ENCODE measurements around the gene STX3.
"Not testable (repeated sequence)": the region's sequence is repeated elsewhere in the genome, so short reads cannot be mapped to it uniquely, and the experiment has no call there.

Gene STX3

DNA sequence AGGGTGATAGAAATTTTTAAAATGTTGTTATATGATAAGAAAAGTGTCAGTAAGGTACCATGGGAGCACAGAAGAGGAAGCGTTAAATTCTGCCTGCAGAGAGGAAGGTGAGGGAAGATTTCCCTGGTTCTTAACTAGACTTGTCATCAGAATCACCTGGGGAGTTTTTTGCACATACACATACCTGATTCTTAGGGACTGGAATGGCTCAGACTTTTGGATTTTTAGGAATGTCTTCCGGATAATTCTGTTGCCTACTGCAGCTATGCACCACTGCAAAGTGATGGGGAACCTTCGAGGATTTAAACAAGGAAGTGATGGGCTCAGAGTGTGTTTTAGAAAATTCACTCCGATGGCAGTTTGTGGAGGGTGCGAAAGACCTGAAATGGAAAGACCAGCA, 21.9 kb downstream of the STX3 start:
- Mint-ChIP-seq H3K27me3 (ENCODE audit: low read depth, poor library complexity) (no peaks in the 10 kb centered on the region), H3K36me3 (ENCODE audit: low read depth) (peaks cover 25% of the 10 kb centered on the region), H3K9me3 (no peaks in the 10 kb centered on the region), H3K4me1 (peaks cover 5% of the 10 kb centered on the region), H3K27ac (no peak overlapping the region), H3K4me3 (no peak overlapping the region)
- no peak for DNase-seq
- TF ChIP-seq, protein P1, sequence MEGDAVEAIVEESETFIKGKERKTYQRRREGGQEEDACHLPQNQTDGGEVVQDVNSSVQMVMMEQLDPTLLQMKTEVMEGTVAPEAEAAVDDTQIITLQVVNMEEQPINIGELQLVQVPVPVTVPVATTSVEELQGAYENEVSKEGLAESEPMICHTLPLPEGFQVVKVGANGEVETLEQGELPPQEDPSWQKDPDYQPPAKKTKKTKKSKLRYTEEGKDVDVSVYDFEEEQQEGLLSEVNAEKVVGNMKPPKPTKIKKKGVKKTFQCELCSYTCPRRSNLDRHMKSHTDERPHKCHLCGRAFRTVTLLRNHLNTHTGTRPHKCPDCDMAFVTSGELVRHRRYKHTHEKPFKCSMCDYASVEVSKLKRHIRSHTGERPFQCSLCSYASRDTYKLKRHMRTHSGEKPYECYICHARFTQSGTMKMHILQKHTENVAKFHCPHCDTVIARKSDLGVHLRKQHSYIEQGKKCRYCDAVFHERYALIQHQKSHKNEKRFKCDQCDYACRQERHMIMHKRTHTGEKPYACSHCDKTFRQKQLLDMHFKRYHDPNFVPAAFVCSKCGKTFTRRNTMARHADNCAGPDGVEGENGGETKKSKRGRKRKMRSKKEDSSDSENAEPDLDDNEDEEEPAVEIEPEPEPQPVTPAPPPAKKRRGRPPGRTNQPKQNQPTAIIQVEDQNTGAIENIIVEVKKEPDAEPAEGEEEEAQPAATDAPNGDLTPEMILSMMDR (IDR thresholded peaks at IDR 0.05): no peak

DNA sequence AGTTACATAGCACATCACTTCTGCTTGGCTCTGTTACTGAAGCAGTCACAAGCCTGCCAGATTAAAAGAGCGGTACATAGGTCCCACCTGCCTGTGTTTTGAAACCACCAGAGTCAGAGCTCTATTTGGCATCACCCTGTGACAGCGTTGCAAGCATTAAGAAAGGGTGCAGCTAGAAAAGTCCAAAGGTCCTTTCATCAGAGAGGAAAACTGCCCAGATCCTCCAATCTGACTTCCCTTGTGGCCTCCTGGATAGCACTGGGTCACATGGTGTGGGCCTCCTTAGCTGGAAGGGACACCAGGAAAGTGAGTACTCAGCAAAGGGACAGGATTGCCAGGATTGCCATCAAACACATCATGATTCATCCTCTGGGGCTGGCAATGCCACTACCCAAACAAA, 22.9 kb downstream of the STX3 start:
- no peaks in the 10 kb centered on the region for H3K9me3 Mint-ChIP-seq
- H3K27me3 Mint-ChIP-seq (ENCODE audit: low read depth, poor library complexity): no peaks in the 10 kb centered on the region
- TF ChIP-seq, protein P1 (IDR thresholded peaks at IDR 0.05): no peak
- H3K4me1 Mint-ChIP-seq: peaks cover 5% of the 10 kb centered on the region
- no peak overlapping the region for H3K27ac Mint-ChIP-seq
- no peak overlapping the region for H3K4me3 Mint-ChIP-seq
- H3K36me3 Mint-ChIP-seq (ENCODE audit: low read depth): peaks cover 25% of the 10 kb centered on the region
- DNase-seq: no peak

DNA sequence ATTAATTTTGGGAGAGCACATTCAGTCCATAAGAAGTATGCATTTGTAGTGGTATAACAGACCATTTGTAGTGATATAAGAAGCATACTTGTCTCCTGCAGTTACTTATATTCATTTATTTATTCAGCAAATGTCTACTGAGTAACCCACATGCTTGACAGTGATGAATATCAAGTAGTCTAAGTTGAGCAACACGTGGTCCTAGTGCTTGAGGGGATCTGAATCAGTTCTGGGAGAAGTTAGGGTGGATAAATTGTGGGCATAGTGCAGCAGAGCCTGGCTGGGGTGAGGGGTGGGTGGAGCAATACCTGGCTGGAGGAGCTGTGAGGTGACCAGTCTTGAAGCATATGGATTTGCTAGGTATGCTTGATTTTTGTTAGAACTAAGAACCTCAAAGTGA, 24.3 kb downstream of the STX3 start:
- TF ChIP-seq, protein P1 (IDR thresholded peaks at IDR 0.05): no peak
- H3K9me3 Mint-ChIP-seq: peaks cover 5% of the 10 kb centered on the region
- H3K36me3 Mint-ChIP-seq (ENCODE audit: low read depth): peaks cover 26% of the 10 kb centered on the region
- H3K27ac Mint-ChIP-seq: no peak overlapping the region
- no peak for DNase-seq
- peaks cover 5% of the 10 kb centered on the region for H3K4me1 Mint-ChIP-seq
- no peaks in the 10 kb centered on the region for H3K27me3 Mint-ChIP-seq (ENCODE audit: low read depth, poor library complexity)
- H3K4me3 Mint-ChIP-seq: no peak overlapping the region

DNA sequence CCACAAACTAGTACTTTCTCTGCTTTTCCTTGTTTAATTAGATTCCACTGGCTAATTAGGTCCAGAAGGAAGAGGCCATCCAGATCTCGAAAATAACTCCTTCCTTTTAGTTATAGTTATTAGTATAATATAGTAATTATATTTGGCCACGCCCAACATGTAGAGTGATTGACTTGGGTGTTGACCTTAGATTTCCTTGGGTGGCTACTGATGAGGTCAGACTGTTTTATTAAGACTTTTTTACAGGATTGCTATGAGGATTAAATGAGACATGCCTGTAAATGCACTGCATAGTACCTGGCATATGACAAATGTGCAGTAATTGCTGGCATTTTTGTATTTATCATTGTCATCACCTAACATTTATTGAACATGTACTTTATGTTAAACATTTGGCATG, 26.9 kb downstream of the STX3 start:
- no peaks in the 10 kb centered on the region for H3K27me3 Mint-ChIP-seq (ENCODE audit: low read depth, poor library complexity)
- H3K36me3 Mint-ChIP-seq (ENCODE audit: low read depth): peaks cover 31% of the 10 kb centered on the region
- TF ChIP-seq, protein P1 (IDR thresholded peaks at IDR 0.05): no peak
- peaks cover 6% of the 10 kb centered on the region for H3K9me3 Mint-ChIP-seq
- peaks cover 5% of the 10 kb centered on the region for H3K4me1 Mint-ChIP-seq
- no peak overlapping the region for H3K27ac Mint-ChIP-seq
- H3K4me3 Mint-ChIP-seq: no peak overlapping the region
- no peak for DNase-seq

DNA sequence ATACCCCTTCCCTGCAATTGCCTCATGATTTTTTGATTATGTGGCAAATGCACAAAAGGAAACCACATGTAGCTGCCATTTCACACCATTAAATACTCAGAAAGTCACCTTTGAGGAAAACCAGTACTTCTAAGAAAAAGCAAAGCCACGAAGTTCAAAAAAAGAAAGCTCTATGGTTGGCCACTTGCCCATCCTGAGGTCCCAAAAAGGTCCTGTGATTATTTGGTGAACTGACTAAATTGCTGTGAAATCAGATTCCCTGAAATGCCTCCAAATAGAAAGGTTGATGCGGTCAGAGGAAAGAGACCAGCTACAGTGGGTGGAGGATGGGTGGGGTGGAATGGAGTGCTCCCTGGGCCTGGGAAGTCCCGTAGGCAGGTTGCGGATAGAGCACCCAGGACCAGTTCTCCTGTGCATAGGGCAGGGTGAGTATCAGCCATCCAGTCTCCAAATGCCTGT, 28.5 kb downstream of the STX3 start:
- H3K4me1 Mint-ChIP-seq: no peaks in the 10 kb centered on the region
- H3K36me3 Mint-ChIP-seq (ENCODE audit: low read depth): peaks cover 36% of the 10 kb centered on the region

DNA sequence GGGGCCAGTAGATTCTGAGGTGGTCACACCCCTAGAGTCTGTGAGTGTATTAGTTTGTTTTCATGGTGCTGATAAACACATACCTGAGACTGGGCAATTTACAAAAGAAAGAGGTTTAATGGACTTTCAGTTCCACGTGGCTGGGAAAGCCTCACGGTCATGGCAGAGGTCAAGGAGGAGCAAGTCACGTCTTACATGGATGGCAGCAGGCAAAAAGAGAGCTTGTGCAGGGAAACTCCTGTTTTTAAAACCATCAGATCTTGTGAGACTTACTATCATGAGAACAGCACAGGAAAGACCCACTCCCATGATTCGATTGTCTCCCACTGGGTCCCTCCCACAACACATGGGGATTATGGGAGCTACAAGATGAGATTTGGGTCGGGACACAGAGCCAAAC, 29.3 kb downstream of the STX3 start:
- H3K4me3 Mint-ChIP-seq: not testable (repeated sequence)

More for the DNA sequence above, 28.5 kb downstream of the STX3 start:
- DNase-seq: no peak
- Mint-ChIP-seq H3K4me3 (no peak overlapping the region), H3K27me3 (ENCODE audit: low read depth, poor library complexity) (peaks cover 4% of the 10 kb centered on the region), H3K27ac (no peak overlapping the region), H3K9me3 (peaks cover 6% of the 10 kb centered on the region)
- TF ChIP-seq, protein P1 (IDR thresholded peaks at IDR 0.05): no peak

More for the DNA sequence above, 29.3 kb downstream of the STX3 start:
- H3K27me3 Mint-ChIP-seq (ENCODE audit: low read depth, poor library complexity); H3K9me3 Mint-ChIP-seq; H3K27ac Mint-ChIP-seq; H3K4me1 Mint-ChIP-seq; DNase-seq: not testable (repeated sequence)
- H3K36me3 Mint-ChIP-seq (ENCODE audit: low read depth): peaks cover 42% of the 10 kb centered on the region

All from nephron progenitor cell (in vitro differentiated cells).